Astrocyte (in vitro differentiated cells and primary cell): Measurements from ENCODE around the gene DNASE1L3.

Experiments
- EZH2 ChIP-seq: IDR thresholded peaks from 2 replicates; pipeline ENCODE4 v1.6.1; 2012; ENCODE audit warnings: mild to moderate bottlenecking, low read length, inconsistent platforms; ENCODE audit not compliant: insufficient read depth
- TF ChIP-seq, protein P1 (sequence below): IDR thresholded peaks from 2 replicates; pipeline ENCODE4 v1.5.1; 2011; ENCODE audit warnings: low read depth, mild to moderate bottlenecking, inconsistent platforms, low read length, moderate library complexity; ENCODE audit not compliant: insufficient read depth

DNA sequence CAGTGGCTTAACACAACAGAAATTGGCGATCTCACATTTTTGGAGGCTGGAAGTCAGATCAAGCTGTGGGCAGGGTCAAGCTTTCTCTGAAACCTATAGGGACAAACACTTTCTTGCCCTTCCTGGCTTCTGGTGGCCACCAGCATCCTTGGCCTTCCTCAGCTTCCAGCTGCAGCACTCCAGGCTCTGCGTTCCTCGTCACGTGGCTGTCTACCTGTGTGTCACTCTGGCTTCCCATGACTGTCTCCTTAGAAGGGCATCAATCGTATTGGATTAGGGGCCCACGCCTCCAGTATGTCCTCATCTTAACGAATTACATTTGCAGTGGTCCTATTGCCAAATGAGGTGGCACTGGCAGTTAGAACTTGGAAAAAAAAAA is 25.8 kb downstream of the DNASE1L3 start:
- TF ChIP-seq, protein P1, sequence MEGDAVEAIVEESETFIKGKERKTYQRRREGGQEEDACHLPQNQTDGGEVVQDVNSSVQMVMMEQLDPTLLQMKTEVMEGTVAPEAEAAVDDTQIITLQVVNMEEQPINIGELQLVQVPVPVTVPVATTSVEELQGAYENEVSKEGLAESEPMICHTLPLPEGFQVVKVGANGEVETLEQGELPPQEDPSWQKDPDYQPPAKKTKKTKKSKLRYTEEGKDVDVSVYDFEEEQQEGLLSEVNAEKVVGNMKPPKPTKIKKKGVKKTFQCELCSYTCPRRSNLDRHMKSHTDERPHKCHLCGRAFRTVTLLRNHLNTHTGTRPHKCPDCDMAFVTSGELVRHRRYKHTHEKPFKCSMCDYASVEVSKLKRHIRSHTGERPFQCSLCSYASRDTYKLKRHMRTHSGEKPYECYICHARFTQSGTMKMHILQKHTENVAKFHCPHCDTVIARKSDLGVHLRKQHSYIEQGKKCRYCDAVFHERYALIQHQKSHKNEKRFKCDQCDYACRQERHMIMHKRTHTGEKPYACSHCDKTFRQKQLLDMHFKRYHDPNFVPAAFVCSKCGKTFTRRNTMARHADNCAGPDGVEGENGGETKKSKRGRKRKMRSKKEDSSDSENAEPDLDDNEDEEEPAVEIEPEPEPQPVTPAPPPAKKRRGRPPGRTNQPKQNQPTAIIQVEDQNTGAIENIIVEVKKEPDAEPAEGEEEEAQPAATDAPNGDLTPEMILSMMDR, result no peak
- TF ChIP-seq EZH2, result no peak
